Measurements from ENCODE around the gene TTC34. TPM values are rescaled to one million over a fixed set of nuclear protein-coding genes. Genes with fewer than 3 reads are reported as not detected.
"Not testable (repeated sequence)": the region's sequence is repeated elsewhere in the genome, so short reads cannot be mapped to it uniquely, and the experiment has no call there.

TTC34 gene
- total RNA-seq, 2 experiments from 2014 or later, result 1.6 to 1.9 TPM

DNA sequence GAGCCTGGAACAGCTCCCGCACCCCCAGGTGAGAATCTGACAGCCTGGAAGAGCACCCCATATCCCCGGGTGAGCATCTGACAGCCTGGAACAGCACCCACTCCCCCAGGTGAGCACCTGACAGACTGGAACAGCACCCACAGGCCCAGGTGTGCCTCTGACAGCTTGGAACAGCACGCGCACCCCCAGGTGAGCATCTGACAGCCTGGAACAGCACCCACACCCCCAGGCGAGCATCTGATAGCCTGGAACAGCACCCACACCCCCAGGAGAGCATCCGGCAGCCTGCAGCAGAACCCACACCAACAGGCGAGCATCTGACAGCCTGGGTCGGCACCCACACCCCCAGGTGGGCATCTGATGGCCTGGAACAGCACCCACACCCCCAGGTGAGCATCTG, 141.7 kb downstream of the TTC34 start:
- H3K9me3 Mint-ChIP-seq; H3K4me1 Mint-ChIP-seq; CTCF ChIA-PET; POLR2A ChIA-PET; H3K27ac Mint-ChIP-seq; H3K27me3 Mint-ChIP-seq; H3K4me3 Mint-ChIP-seq; H3K36me3 Mint-ChIP-seq (ENCODE audit: low read depth): not testable (repeated sequence)
- DNase-seq, result peak; percentile 5

- CTCF ChIA-PET; DNase-seq; H3K27ac Mint-ChIP-seq; H3K36me3 Mint-ChIP-seq (ENCODE audit: low read depth); H3K27me3 Mint-ChIP-seq; H3K4me1 Mint-ChIP-seq; POLR2A ChIA-PET; H3K9me3 Mint-ChIP-seq; H3K4me3 Mint-ChIP-seq: not testable (repeated sequence)
These were observed 143.6 kb downstream of the TTC34 start for GRCh38 chr1:2657909-2658308.

- H3K27ac Mint-ChIP-seq; POLR2A ChIA-PET; DNase-seq; H3K4me3 Mint-ChIP-seq; CTCF ChIA-PET; H3K4me1 Mint-ChIP-seq; H3K9me3 Mint-ChIP-seq; H3K36me3 Mint-ChIP-seq (ENCODE audit: low read depth); H3K27me3 Mint-ChIP-seq: not testable (repeated sequence)
These were observed 144.4 kb downstream of the TTC34 start for GRCh38 chr1:2657124-2657523.

GRCh38 chr1:2655598-2656434, 145.7 kb downstream of the TTC34 start:
- H3K9me3 Mint-ChIP-seq, POLR2A ChIA-PET: not testable (repeated sequence)

GRCh38 chr1:2654443-2654948, 147.0 kb downstream of the TTC34 start:
- DNase-seq; H3K4me1 Mint-ChIP-seq; CTCF ChIA-PET; POLR2A ChIA-PET; H3K27me3 Mint-ChIP-seq; H3K36me3 Mint-ChIP-seq (ENCODE audit: low read depth); H3K4me3 Mint-ChIP-seq; H3K27ac Mint-ChIP-seq; H3K9me3 Mint-ChIP-seq: not testable (repeated sequence)

More at GRCh38 chr1:2655598-2656434, 145.7 kb downstream of the TTC34 start:
- DNase-seq; H3K4me3 Mint-ChIP-seq; CTCF ChIA-PET; H3K4me1 Mint-ChIP-seq; H3K27me3 Mint-ChIP-seq; H3K36me3 Mint-ChIP-seq (ENCODE audit: low read depth): not testable (repeated sequence)
- H3K27ac Mint-ChIP-seq, result peak overlapping the region; percentile 25

DNA sequence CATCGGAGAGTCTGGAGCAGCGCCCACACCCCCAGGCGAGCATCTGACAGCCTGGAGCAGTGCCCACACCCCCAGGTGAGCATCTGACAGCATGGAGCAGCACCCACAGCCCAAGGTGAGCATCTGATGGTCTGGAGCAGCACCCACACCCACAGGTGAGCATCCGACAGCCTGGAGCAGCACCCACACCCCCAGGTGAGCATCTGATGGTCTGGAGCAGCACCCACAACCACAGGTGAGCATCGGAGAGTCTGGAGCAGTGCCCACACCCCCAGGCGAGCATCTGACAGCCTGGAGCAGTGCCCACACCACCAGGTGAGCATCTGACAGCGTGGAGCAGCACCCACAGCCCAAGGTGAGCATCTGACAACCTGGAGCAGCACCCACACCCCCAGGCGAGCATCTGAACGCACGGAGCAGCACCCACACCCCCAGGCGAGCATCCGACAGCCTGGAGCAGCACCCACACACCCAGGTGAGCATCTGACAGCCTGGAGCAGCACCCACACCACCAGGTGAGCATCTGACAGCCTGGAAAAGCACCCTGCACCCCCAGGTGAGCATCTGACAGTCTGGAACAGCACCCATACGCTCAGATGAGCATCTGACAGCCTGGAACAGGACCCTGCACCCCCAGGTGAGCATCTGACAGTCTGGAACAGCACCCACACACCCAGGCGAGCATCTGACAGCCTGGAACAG, 147.6 kb downstream of the TTC34 start:
- POLR2A ChIA-PET; H3K27me3 Mint-ChIP-seq; H3K27ac Mint-ChIP-seq; H3K36me3 Mint-ChIP-seq (ENCODE audit: low read depth); CTCF ChIA-PET; H3K9me3 Mint-ChIP-seq; H3K4me1 Mint-ChIP-seq; H3K4me3 Mint-ChIP-seq: not testable (repeated sequence)
- peak; percentile 29 for DNase-seq

- POLR2A ChIA-PET; H3K4me3 Mint-ChIP-seq; CTCF ChIA-PET; H3K27me3 Mint-ChIP-seq; H3K4me1 Mint-ChIP-seq; H3K36me3 Mint-ChIP-seq (ENCODE audit: low read depth); H3K9me3 Mint-ChIP-seq: not testable (repeated sequence)
- DNase-seq, result peak; percentile 28
- H3K27ac Mint-ChIP-seq, result peak overlapping the region; percentile 11
These were observed 148.4 kb downstream of the TTC34 start for GRCh38 chr1:2652926-2653571.

DNA sequence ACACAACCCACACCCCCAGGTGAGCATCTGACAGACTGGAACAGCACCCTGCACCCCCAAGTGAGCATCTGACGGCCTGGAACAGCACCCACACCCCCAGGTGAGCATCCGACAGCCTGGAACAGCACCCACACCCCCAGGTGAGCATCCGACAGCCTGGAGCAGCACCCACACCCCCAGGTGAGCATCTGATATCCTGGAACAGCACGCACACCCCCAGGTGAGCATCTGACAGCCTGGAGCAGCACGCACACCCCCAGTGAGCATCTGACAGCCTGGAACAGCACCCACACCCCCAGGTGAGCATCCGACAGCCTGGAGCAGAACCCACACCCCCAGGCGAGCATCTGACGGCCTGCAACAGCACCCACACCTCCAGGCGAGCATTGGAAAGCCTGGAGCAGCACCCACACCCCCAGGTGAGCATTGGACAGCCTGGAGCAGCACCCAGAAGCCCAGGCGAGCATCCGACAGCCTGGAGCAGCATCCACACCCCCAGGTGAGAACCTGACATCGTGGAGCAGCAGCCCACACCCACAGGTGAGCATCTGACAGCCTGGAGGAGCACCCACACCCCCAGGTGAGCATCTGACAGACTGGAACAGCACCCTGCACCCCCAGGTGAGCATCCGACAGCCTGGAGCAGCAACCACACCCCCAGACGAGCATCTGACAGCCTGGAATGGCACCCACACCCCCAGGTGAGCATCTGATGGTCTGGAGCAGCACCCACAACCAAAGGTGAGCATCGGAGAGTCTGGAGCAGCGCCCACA, 149.2 kb downstream of the TTC34 start:
- H3K9me3 Mint-ChIP-seq; H3K4me1 Mint-ChIP-seq; H3K27ac Mint-ChIP-seq; CTCF ChIA-PET; POLR2A ChIA-PET; H3K4me3 Mint-ChIP-seq; DNase-seq; H3K27me3 Mint-ChIP-seq; H3K36me3 Mint-ChIP-seq (ENCODE audit: low read depth): not testable (repeated sequence)

- peaks cover 2% of the 10 kb centered on the region for H3K27me3 Mint-ChIP-seq
- no peak overlapping the region for H3K27ac Mint-ChIP-seq
- peaks cover 5% of the 10 kb centered on the region for H3K36me3 Mint-ChIP-seq (ENCODE audit: low read depth)
- POLR2A ChIA-PET, result no interaction called here
- peaks cover 11% of the 10 kb centered on the region for H3K9me3 Mint-ChIP-seq
- DNase-seq, result no peak
- no peaks in the 10 kb centered on the region for H3K4me1 Mint-ChIP-seq
- no peak overlapping the region for H3K4me3 Mint-ChIP-seq
- CTCF ChIA-PET, result no interaction called here
These were observed 150.4 kb downstream of the TTC34 start for GRCh38 chr1:2650967-2651645.

DNA sequence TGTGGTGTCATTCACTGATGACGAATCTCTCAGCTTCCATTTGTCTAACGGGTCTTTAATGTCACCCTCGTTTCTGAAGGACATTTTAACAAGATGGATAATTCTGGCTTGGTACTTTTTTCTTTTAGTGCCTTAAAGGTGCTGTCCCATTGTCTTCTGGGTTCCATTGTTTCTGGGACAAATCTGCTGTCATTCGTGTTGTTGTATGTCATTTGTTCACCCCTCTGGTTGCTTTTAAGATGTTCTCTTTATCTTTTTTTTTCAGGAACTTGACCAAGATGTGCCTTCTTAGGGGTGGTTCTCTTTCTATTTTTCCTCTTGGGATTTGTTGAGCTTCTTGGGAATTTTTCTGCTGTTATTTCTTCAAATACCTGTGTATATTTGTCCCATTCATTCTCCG, 154.7 kb downstream of the TTC34 start:
- Mint-ChIP-seq H3K27me3 (no peaks in the 10 kb centered on the region), H3K4me3 (no peak overlapping the region), H3K36me3 (ENCODE audit: low read depth) (peaks cover 5% of the 10 kb centered on the region), H3K27ac (no peak overlapping the region), H3K9me3 (peaks cover 13% of the 10 kb centered on the region), H3K4me1 (peaks cover 9% of the 10 kb centered on the region)
- ChIA-PET CTCF (no interaction called here), POLR2A (no interaction called here)
- no peak for DNase-seq

DNA sequence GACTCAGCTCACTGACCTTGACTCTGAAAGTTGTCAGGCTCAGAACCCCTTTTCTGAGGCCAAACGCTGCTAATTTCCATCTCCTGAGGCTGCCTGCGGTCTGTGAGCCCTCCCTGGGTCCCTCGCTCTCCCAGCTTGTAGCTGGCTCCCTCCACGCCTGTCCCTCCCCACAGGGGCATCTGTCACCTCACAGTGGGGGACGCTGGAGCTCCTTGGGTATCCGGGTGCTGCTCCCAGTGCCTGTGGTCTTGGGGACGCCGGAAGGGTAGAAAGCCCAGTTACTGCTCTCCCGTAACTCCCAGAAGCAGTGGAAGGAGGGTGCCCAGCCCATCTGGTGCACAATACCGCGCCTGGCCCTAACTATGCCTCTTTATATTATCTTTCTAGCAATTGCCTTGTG, 155.7 kb downstream of the TTC34 start:
- H3K9me3 Mint-ChIP-seq, result peaks cover 13% of the 10 kb centered on the region
- peaks cover 9% of the 10 kb centered on the region for H3K4me1 Mint-ChIP-seq
- POLR2A ChIA-PET, result no interaction called here
- no peak overlapping the region for H3K4me3 Mint-ChIP-seq
- H3K27ac Mint-ChIP-seq, result no peak overlapping the region
- CTCF ChIA-PET, result no interaction called here
- H3K27me3 Mint-ChIP-seq, result no peaks in the 10 kb centered on the region
- DNase-seq, result no peak
- H3K36me3 Mint-ChIP-seq (ENCODE audit: low read depth), result peaks cover 5% of the 10 kb centered on the region

GRCh38 chr1:2645143-2645542, 156.3 kb downstream of the TTC34 start:
- POLR2A ChIA-PET, result no interaction called here
- H3K36me3 Mint-ChIP-seq (ENCODE audit: low read depth), result peaks cover 5% of the 10 kb centered on the region

More at GRCh38 chr1:2645143-2645542, 156.3 kb downstream of the TTC34 start:
- peaks cover 13% of the 10 kb centered on the region for H3K9me3 Mint-ChIP-seq
- peaks cover 9% of the 10 kb centered on the region for H3K4me1 Mint-ChIP-seq
- H3K27ac Mint-ChIP-seq, result no peak overlapping the region
- H3K27me3 Mint-ChIP-seq, result no peaks in the 10 kb centered on the region
- CTCF ChIA-PET, result no interaction called here
- H3K4me3 Mint-ChIP-seq, result no peak overlapping the region
- DNase-seq, result no peak
